ENCODE data around the gene NID1.

- TF ChIP-seq, protein P1, sequence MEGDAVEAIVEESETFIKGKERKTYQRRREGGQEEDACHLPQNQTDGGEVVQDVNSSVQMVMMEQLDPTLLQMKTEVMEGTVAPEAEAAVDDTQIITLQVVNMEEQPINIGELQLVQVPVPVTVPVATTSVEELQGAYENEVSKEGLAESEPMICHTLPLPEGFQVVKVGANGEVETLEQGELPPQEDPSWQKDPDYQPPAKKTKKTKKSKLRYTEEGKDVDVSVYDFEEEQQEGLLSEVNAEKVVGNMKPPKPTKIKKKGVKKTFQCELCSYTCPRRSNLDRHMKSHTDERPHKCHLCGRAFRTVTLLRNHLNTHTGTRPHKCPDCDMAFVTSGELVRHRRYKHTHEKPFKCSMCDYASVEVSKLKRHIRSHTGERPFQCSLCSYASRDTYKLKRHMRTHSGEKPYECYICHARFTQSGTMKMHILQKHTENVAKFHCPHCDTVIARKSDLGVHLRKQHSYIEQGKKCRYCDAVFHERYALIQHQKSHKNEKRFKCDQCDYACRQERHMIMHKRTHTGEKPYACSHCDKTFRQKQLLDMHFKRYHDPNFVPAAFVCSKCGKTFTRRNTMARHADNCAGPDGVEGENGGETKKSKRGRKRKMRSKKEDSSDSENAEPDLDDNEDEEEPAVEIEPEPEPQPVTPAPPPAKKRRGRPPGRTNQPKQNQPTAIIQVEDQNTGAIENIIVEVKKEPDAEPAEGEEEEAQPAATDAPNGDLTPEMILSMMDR (IDR thresholded peaks at IDR 0.05), result no peak
- no peak for TF ChIP-seq POLR2A (IDR thresholded peaks at IDR 0.05)
- TF ChIP-seq POLR2AphosphoS5 (IDR thresholded peaks at IDR 0.05), result no peak
- TF ChIP-seq EP300 (IDR thresholded peaks at IDR 0.05), result no peak
These were observed 62.3 kb downstream of the NID1 start for GRCh38 chr1:236002572-236002971.
